Suprapubic skin (tissue), 4 donors: ENCODE data around the gene KLK15. TPM values are rescaled to one million over a fixed set of nuclear protein-coding genes. Genes with fewer than 3 reads are reported as not detected.

Source experiments
- DNase-seq, 2 donors: peaks; one replicate each; pipeline ENCODE4 v3.0.0-alpha.2; 2019; ENCODE audit warnings: low spot score in 2 of 2
- H3K27ac ChIP-seq: fragments of 200-600 bp; sonication (generic); one replicate; pipeline ENCODE4 v1.5.1; 2019
- H3K27me3 ChIP-seq: fragments of 200-600 bp; sonication (generic); one replicate; pipeline ENCODE4 v1.5.1; 2019
- H3K36me3 ChIP-seq: fragments of 200-600 bp; sonication (generic); one replicate; pipeline ENCODE4 v1.5.1; 2019
- H3K4me1 ChIP-seq: fragments of 200-600 bp; sonication (generic); one replicate; pipeline ENCODE4 v1.5.1; 2019
- H3K4me3 ChIP-seq: fragments of 200-600 bp; sonication (generic); one replicate; pipeline ENCODE4 v1.5.1; 2019; ENCODE audit warnings: mild to moderate bottlenecking
- H3K9me3 ChIP-seq: fragments of 200-600 bp; sonication (generic); one replicate; pipeline ENCODE4 v1.5.1; 2019
- CTCF ChIP-seq, 2 donors: fragments of 200-600 bp in 1 of 2; fragments of 450-650 bp in 1 of 2; sonication (generic) in 1 of 2; IDR thresholded peaks; one replicate each; pipeline ENCODE4 v1.5.1; 2016 to 2019; ENCODE audit warnings: antibody characterized with exemption in 2 of 2, mild to moderate bottlenecking in 1 of 2, moderate library complexity in 1 of 2
- EP300 ChIP-seq: sonication (generic); formaldehyde crosslinking; IDR thresholded peaks from one replicate; pipeline ENCODE4 v1.6.1; 2017; ENCODE audit warnings: antibody characterized with exemption
- POLR2A ChIP-seq, 2 donors: fragments of 450-650 bp; IDR thresholded peaks; one replicate each; pipeline ENCODE4 v1.6.1; 2017; ENCODE audit warnings: antibody characterized with exemption in 2 of 2, mild to moderate bottlenecking in 2 of 2, moderate library complexity in 2 of 2
- POLR2AphosphoS5 ChIP-seq, 3 donors: sonication (generic); formaldehyde crosslinking; IDR thresholded peaks; one replicate each; pipeline ENCODE4 v1.6.1; 2017; ENCODE audit warnings: antibody characterized with exemption in 3 of 3
- WGBS: methylation state at CpG from one replicate; pipeline ENCODE4 v1.1.5; 2018; 5-methylcytosine and 5-hydroxymethylcytosine counted together
- total RNA-seq, 4 donors: library from RNA; depleted of rRNA; stranded (reverse); fragments of >200 nt; gene quantifications; one replicate each; pipeline ENCODE4 v1.1.0, GENCODE V29; 2016

The KLK15 gene
- total RNA-seq, 4 donors from 2014 or later, result not detected

- 83% methylated on average over 11 of the region's 13 CpGs for WGBS
- DNase-seq, result no peak
- Histone ChIP-seq H3K36me3 (peaks cover 11% of the 10 kb centered on the region), H3K4me1 (peaks cover 11% of the 10 kb centered on the region), H3K9me3 (no peaks in the 10 kb centered on the region), H3K27ac (no peak overlapping the region), H3K27me3 (no peaks in the 10 kb centered on the region), H3K4me3 (no peak overlapping the region)
- no peak for TF ChIP-seq POLR2AphosphoS5 (IDR thresholded peaks at IDR 0.05)
- no peak for TF ChIP-seq POLR2A (IDR thresholded peaks at IDR 0.05)
- TF ChIP-seq CTCF (IDR thresholded peaks at IDR 0.05), result no peak
- no peak for TF ChIP-seq EP300
These were observed 40.8 kb downstream of the KLK15 start for GRCh38 chr19:50792272-50793250.

GRCh38 chr19:50791594-50792271, 41.6 kb downstream of the KLK15 start:
- no peak overlapping the region for H3K4me3 ChIP-seq
- peaks cover 3% of the 10 kb centered on the region for H3K36me3 ChIP-seq
- no peaks in the 10 kb centered on the region for H3K27me3 ChIP-seq
- TF ChIP-seq POLR2A (IDR thresholded peaks at IDR 0.05) (no peak), CTCF (IDR thresholded peaks at IDR 0.05) (no peak), POLR2AphosphoS5 (IDR thresholded peaks at IDR 0.05) (no peak), EP300 (no peak)
- no peaks in the 10 kb centered on the region for H3K9me3 ChIP-seq
- no peak overlapping the region for H3K27ac ChIP-seq
- H3K4me1 ChIP-seq, result peaks cover 11% of the 10 kb centered on the region
- DNase-seq, result no peak
- WGBS, result 79% methylated on average over 17 of the region's 47 CpGs

- 86% methylated on average over 6 of the region's 6 CpGs for WGBS
- TF ChIP-seq CTCF (IDR thresholded peaks at IDR 0.05) (no peak), POLR2AphosphoS5 (IDR thresholded peaks at IDR 0.05) (no peak), POLR2A (IDR thresholded peaks at IDR 0.05) (no peak), EP300 (no peak)
- DNase-seq, result no peak
- H3K4me3 ChIP-seq, result no peak overlapping the region
- peaks cover 11% of the 10 kb centered on the region for H3K4me1 ChIP-seq
- H3K27me3 ChIP-seq, result no peaks in the 10 kb centered on the region
- H3K27ac ChIP-seq, result no peak overlapping the region
- no peaks in the 10 kb centered on the region for H3K36me3 ChIP-seq
- no peaks in the 10 kb centered on the region for H3K9me3 ChIP-seq
These were observed 42.4 kb downstream of the KLK15 start for GRCh38 chr19:50790922-50791467.

- WGBS, result 80% methylated on average over 7 of the region's 15 CpGs
- H3K27me3 ChIP-seq, result no peaks in the 10 kb centered on the region
- no peaks in the 10 kb centered on the region for H3K9me3 ChIP-seq
- no peaks in the 10 kb centered on the region for H3K36me3 ChIP-seq
- TF ChIP-seq POLR2AphosphoS5 (IDR thresholded peaks at IDR 0.05), result no peak
- TF ChIP-seq CTCF (IDR thresholded peaks at IDR 0.05), result no peak
- TF ChIP-seq POLR2A (IDR thresholded peaks at IDR 0.05), result no peak
- no peak for TF ChIP-seq EP300
- no peak within 1 kb of the TSS for H3K27ac ChIP-seq
- DNase-seq, result no peak
- peaks cover 11% of the 10 kb centered on the region for H3K4me1 ChIP-seq
- H3K4me3 ChIP-seq, result no peak within 1 kb of the TSS
These were observed 43.0 kb downstream of the KLK15 start, which contains the start of gene ACP4 for GRCh38 chr19:50790396-50790795. TSS of gene ACP4 (plus strand) at chr19:50790415. CDS start at chr19:50790415, 0 bp downstream.

GRCh38 chr19:50785329-50785728, 48.0 kb downstream of the KLK15 start:
- H3K27ac ChIP-seq, result no peak overlapping the region
- no peak for DNase-seq
- H3K4me3 ChIP-seq, result no peak overlapping the region
- H3K9me3 ChIP-seq, result no peaks in the 10 kb centered on the region
- no peak for TF ChIP-seq POLR2AphosphoS5 (IDR thresholded peaks at IDR 0.05)
- no peak for TF ChIP-seq EP300
- no peak for TF ChIP-seq CTCF (IDR thresholded peaks at IDR 0.05)
- TF ChIP-seq POLR2A (IDR thresholded peaks at IDR 0.05), result no peak
- WGBS, result 79% methylated on average over 12 of the region's 12 CpGs
- peaks cover 29% of the 10 kb centered on the region for H3K27me3 ChIP-seq
- H3K4me1 ChIP-seq, result peaks cover 5% of the 10 kb centered on the region
- H3K36me3 ChIP-seq, result no peaks in the 10 kb centered on the region
